WTC11 (cell line): ENCODE data around the gene SGMS1. TPM values are rescaled to one million over a fixed set of nuclear protein-coding genes. Genes with fewer than 3 reads are reported as not detected.

ENCODE experiments used
- ATAC-seq: fragments of 200-7000 bp; cut with Tn5 transposase; 2 replicates; pipeline ENCODE4 v1.10.0; 2021; ENCODE audit warnings: mild to moderate bottlenecking, moderate library complexity
- CTCF ChIA-PET: fragments of 300-600 bp; sonication (Branson Sonifier 250); formaldehyde crosslinking; loops from one replicate; lab custom pipeline; 2021; ENCODE audit warnings: antibody characterized with exemption; lab: Charles Lee
- POLR2A ChIA-PET: fragments of 350-600 bp; sonication (Branson Sonifier 250); formaldehyde crosslinking; loops from one replicate; lab custom pipeline; 2021; ENCODE audit warnings: antibody characterized with exemption; lab: Charles Lee
- DNase-seq: peaks from one replicate; pipeline ENCODE4 v3.0.0; 2021; ENCODE audit warnings: low spot score
- H3K27ac Mint-ChIP-seq: 2 replicates; pipeline ENCODE4 v1.8.0; 2021; ENCODE audit warnings: mixed read lengths
- H3K27me3 Mint-ChIP-seq: 2 replicates; pipeline ENCODE4 v1.8.0; 2021; ENCODE audit warnings: low read depth, mild to moderate bottlenecking, moderate library complexity, mixed read lengths
- H3K36me3 Mint-ChIP-seq: 2 replicates; pipeline ENCODE4 v1.8.0; 2021; ENCODE audit warnings: mixed read lengths
- H3K4me1 Mint-ChIP-seq: 2 replicates; pipeline ENCODE4 v1.8.0; 2022; ENCODE audit warnings: mixed read lengths
- H3K4me3 Mint-ChIP-seq: 2 replicates; pipeline ENCODE4 v1.8.0; 2021; ENCODE audit warnings: mild to moderate bottlenecking, moderate library complexity, mixed read lengths
- H3K9me3 Mint-ChIP-seq: 2 replicates; pipeline ENCODE4 v1.8.0; 2021; ENCODE audit warnings: mixed read lengths
- AR ChIP-seq: fragments of 250-450 bp; sonication (Bioruptor Pico); IDR thresholded peaks from 2 replicates; pipeline ENCODE4 v1.9.0; 2021; ENCODE audit warnings: mild to moderate bottlenecking
- ATF2 ChIP-seq: sonication (generic); formaldehyde crosslinking; IDR thresholded peaks from 2 replicates; pipeline ENCODE4 v1.8.1; 2022; ENCODE audit warnings: low read depth, missing genetic modification reagents, borderline replicate concordance
- CREM ChIP-seq: sonication (generic); formaldehyde crosslinking; IDR thresholded peaks from 2 replicates; pipeline ENCODE4 v1.8.1; 2022; ENCODE audit warnings: mild to moderate bottlenecking, missing genetic modification reagents, moderate library complexity
- E2F1 ChIP-seq: sonication (generic); formaldehyde crosslinking; IDR thresholded peaks from 2 replicates; pipeline ENCODE4 v1.8.0; 2022; ENCODE audit warnings: mild to moderate bottlenecking, missing genetic modification reagents
- ELF4 ChIP-seq: sonication (generic); formaldehyde crosslinking; IDR thresholded peaks from 2 replicates; pipeline ENCODE4 v1.8.1; 2022; ENCODE audit warnings: low read depth, mild to moderate bottlenecking, moderate library complexity, missing genetic modification reagents
- JAZF1 ChIP-seq: fragments of 250-450 bp; sonication (Bioruptor Pico); IDR thresholded peaks from 2 replicates; pipeline ENCODE4 v1.9.0; 2021; ENCODE audit warnings: moderate library complexity, mild to moderate bottlenecking, inconsistent platforms
- MAX ChIP-seq: sonication (generic); formaldehyde crosslinking; IDR thresholded peaks from 2 replicates; pipeline ENCODE4 v1.8.0; 2022; ENCODE audit warnings: mild to moderate bottlenecking, missing genetic modification reagents
- MLX ChIP-seq: sonication (generic); formaldehyde crosslinking; IDR thresholded peaks from 2 replicates; pipeline ENCODE4 v1.8.1; 2023; ENCODE audit warnings: mild to moderate bottlenecking, missing genetic modification reagents, moderate library complexity
- NFYB ChIP-seq: sonication (generic); formaldehyde crosslinking; conservative IDR thresholded peaks from 2 replicates; pipeline ENCODE4 v1.8.0; 2022; ENCODE audit warnings: low read depth, missing genetic modification reagents
- NR2C2 ChIP-seq: sonication (generic); formaldehyde crosslinking; IDR thresholded peaks from 2 replicates; pipeline ENCODE4 v1.8.0; 2022; ENCODE audit warnings: mild to moderate bottlenecking, missing genetic modification reagents
- NR3C1 ChIP-seq: sonication (generic); formaldehyde crosslinking; conservative IDR thresholded peaks from 2 replicates; pipeline ENCODE4 v1.8.1; 2023; ENCODE audit warnings: low read depth, mild to moderate bottlenecking, missing genetic modification reagents
- PRRX2 ChIP-seq: fragments of 250-450 bp; sonication (Bioruptor Pico); IDR thresholded peaks from 2 replicates; pipeline ENCODE4 v1.8.0; 2021; ENCODE audit warnings: mild to moderate bottlenecking
- TEAD4 ChIP-seq: sonication (generic); formaldehyde crosslinking; IDR thresholded peaks from 2 replicates; pipeline ENCODE4 v1.8.0; 2022; ENCODE audit warnings: mild to moderate bottlenecking, missing genetic modification reagents
- USF1 ChIP-seq: sonication (generic); formaldehyde crosslinking; IDR thresholded peaks from 2 replicates; pipeline ENCODE4 v1.8.0; 2022; ENCODE audit warnings: mild to moderate bottlenecking, missing genetic modification reagents
- ZNF138 ChIP-seq: sonication (generic); formaldehyde crosslinking; conservative IDR thresholded peaks from 2 replicates; pipeline ENCODE4 v1.8.1; 2022; ENCODE audit warnings: mild to moderate bottlenecking, moderate library complexity, missing genetic modification reagents
- ZNF219 ChIP-seq: sonication (generic); formaldehyde crosslinking; IDR thresholded peaks from 2 replicates; pipeline ENCODE4 v1.8.0; 2023; ENCODE audit warnings: missing genetic modification reagents, mild to moderate bottlenecking, borderline replicate concordance
- ZNF263 ChIP-seq: sonication (generic); formaldehyde crosslinking; IDR thresholded peaks from 2 replicates; pipeline ENCODE4 v1.8.1; 2022; ENCODE audit warnings: low read depth, mild to moderate bottlenecking, moderate library complexity, missing genetic modification reagents
- ZNF281 ChIP-seq: sonication (generic); formaldehyde crosslinking; IDR thresholded peaks from 2 replicates; pipeline ENCODE4 v1.8.0; 2023; ENCODE audit warnings: mild to moderate bottlenecking, missing genetic modification reagents
- ZNF396 ChIP-seq: fragments of 250-450 bp; sonication (Bioruptor Pico); IDR thresholded peaks from 2 replicates; pipeline ENCODE4 v1.8.0; 2021; ENCODE audit warnings: mild to moderate bottlenecking, moderate library complexity, borderline replicate concordance
- ZNF423 ChIP-seq: fragments of 250-450 bp; sonication (Bioruptor Pico); IDR thresholded peaks from 2 replicates; pipeline ENCODE4 v2.1.2; 2022; ENCODE audit warnings: mild to moderate bottlenecking, moderate library complexity
- ZSCAN18 ChIP-seq: fragments of 250-450 bp; sonication (Bioruptor Pico); IDR thresholded peaks from 2 replicates; pipeline ENCODE4 v2.1.2; 2022; ENCODE audit warnings: mild to moderate bottlenecking, moderate library complexity
- total RNA-seq: library from RNA; stranded (reverse); gene quantifications from 3 replicates; pipeline ENCODE4 v1.2.3, GENCODE V29; 2021

SGMS1 gene
- total RNA-seq, 1 experiment from 2014 or later = 13.2 TPM

- no peak for TF ChIP-seq AR
- TF ChIP-seq PRRX2 (CRISPR knock-in tag) = no peak
- no peak for TF ChIP-seq E2F1 (CRISPR knock-in tag)
- TF ChIP-seq ZNF138 (CRISPR knock-in tag) = no peak
- TF ChIP-seq MAX = no peak
These were observed 161.9 kb downstream of the SGMS1 start (continued) for GRCh38 chr10:50461834-50462233.

GRCh38 chr10:50461123-50461522, 162.6 kb downstream of the SGMS1 start:
- no peak for TF ChIP-seq ZNF219 (CRISPR knock-in tag)
- TF ChIP-seq ATF2 (CRISPR knock-in tag) = no peak
- no peak for TF ChIP-seq MAX
- TF ChIP-seq ZSCAN18 (CRISPR knock-in tag) = no peak
- no peak for TF ChIP-seq NR2C2
- no peak for TF ChIP-seq JAZF1 (CRISPR knock-in tag)
- TF ChIP-seq ZNF423 (CRISPR knock-in tag) = no peak
- no peak for TF ChIP-seq ZNF138 (CRISPR knock-in tag)
- TF ChIP-seq ZNF263 = no peak
- no peaks in the 10 kb centered on the region for H3K9me3 Mint-ChIP-seq
- no peak overlapping the region for H3K4me3 Mint-ChIP-seq
- peaks cover 5% of the 10 kb centered on the region; the same call in 1 of the 2 replicates for H3K4me1 Mint-ChIP-seq
- H3K36me3 Mint-ChIP-seq = peaks cover 8% of the 10 kb centered on the region
- DNase-seq = no peak
- ATAC-seq = no peak
- POLR2A ChIA-PET = interaction anchor here (0.8 kb wide), 1 partner anchor 10 kb away, joined by 4 read pairs; no protein-coding TSS in a partner anchor
- CTCF ChIA-PET = no interaction called here
- H3K27ac Mint-ChIP-seq = no peak overlapping the region
- H3K27me3 Mint-ChIP-seq = no peaks in the 10 kb centered on the region

- ATAC-seq = no peak
- peaks cover 15% of the 10 kb centered on the region for H3K4me1 Mint-ChIP-seq
- TF ChIP-seq JAZF1 (CRISPR knock-in tag) (no peak), TEAD4 (CRISPR knock-in tag) (no peak), USF1 (CRISPR knock-in tag) (no peak), ELF4 (CRISPR knock-in tag) (no peak), MLX (CRISPR knock-in tag) (no peak), ZNF281 (CRISPR knock-in tag) (no peak), E2F1 (CRISPR knock-in tag) (no peak), NFYB (CRISPR knock-in tag) (no peak), CREM (CRISPR knock-in tag) (no peak), NR3C1 (CRISPR knock-in tag) (no peak), ZNF396 (CRISPR knock-in tag) (no peak)
These were observed 167.0 kb downstream of the SGMS1 start for GRCh38 chr10:50456719-50457118.

More at GRCh38 chr10:50456719-50457118, 167.0 kb downstream of the SGMS1 start:
- ChIA-PET POLR2A (no interaction called here), CTCF (no interaction called here)
- Mint-ChIP-seq H3K9me3 (no peaks in the 10 kb centered on the region), H3K4me3 (no peak overlapping the region), H3K36me3 (peaks cover 8% of the 10 kb centered on the region), H3K27me3 (no peaks in the 10 kb centered on the region), H3K27ac (no peak overlapping the region)
- no peak for DNase-seq
